Brain microvascular endothelial cell (primary cell): ENCODE data around the gene TUBGCP3.

Source experiments
- DNase-seq: peaks from one replicate; pipeline ENCODE4 v3.0.0-alpha.2; 2020
- H3K27ac ChIP-seq: fragments of 250-450 bp; sonication (Bioruptor Pico); 2 replicates; pipeline ENCODE4 v1.5.1; 2020; ENCODE audit warnings: mild to moderate bottlenecking, moderate library complexity
- H3K27me3 ChIP-seq: fragments of 250-450 bp; sonication (Bioruptor Pico); replicated peaks from 2 replicates; pipeline ENCODE4 v1.5.1; 2020; ENCODE audit warnings: mild to moderate bottlenecking
- H3K36me3 ChIP-seq: fragments of 250-450 bp; sonication (Bioruptor Pico); replicated peaks from 2 replicates; pipeline ENCODE4 v1.5.1; 2020; ENCODE audit warnings: mild to moderate bottlenecking
- H3K4me3 ChIP-seq: 2 replicates; pipeline ENCODE4 v1.5.1; 2011; ENCODE audit warnings: low read depth, mild to moderate bottlenecking, control low read depth, low read length, moderate library complexity
- CTCF ChIP-seq: IDR thresholded peaks from 2 replicates; pipeline ENCODE4 v1.5.1; 2011; ENCODE audit warnings: low read depth, mild to moderate bottlenecking, moderate library complexity, low read length, control low read depth, inconsistent platforms; ENCODE audit errors: missing control alignments
- in situ Hi-C: cut with HindIII; loops from 2 replicates; pipeline ENCODE4 v1.10.0; 2017; ENCODE audit warnings: low sequenced_read_pairs, low pct_ligation_motif_present

Gene TUBGCP3

GRCh38 chr13:112529216-112529615 lies 58.7 kb downstream of the TUBGCP3 start:
- TF ChIP-seq CTCF, result no peak
- in situ Hi-C loops, result no loop called here
- H3K27me3 ChIP-seq, result no peaks in the 10 kb centered on the region
- no peaks in the 10 kb centered on the region for H3K36me3 ChIP-seq
- DNase-seq, result no peak
- H3K27ac ChIP-seq, result no peak overlapping the region
- H3K4me3 ChIP-seq, result no peak overlapping the region

- H3K4me3 ChIP-seq, result no peak overlapping the region
- no peaks in the 10 kb centered on the region for H3K27me3 ChIP-seq
- DNase-seq, result no peak
- in situ Hi-C loops, result no loop called here
- TF ChIP-seq CTCF, result no peak
- no peak overlapping the region for H3K27ac ChIP-seq
- H3K36me3 ChIP-seq, result no peaks in the 10 kb centered on the region
Observed at GRCh38 chr13:112526146-112526853, 61.7 kb downstream of the TUBGCP3 start.

- no peak for DNase-seq
- in situ Hi-C loops, result no loop called here
- H3K27me3 ChIP-seq, result no peaks in the 10 kb centered on the region
- no peaks in the 10 kb centered on the region for H3K36me3 ChIP-seq
- no peak overlapping the region for H3K27ac ChIP-seq
- TF ChIP-seq CTCF, result no peak
- H3K4me3 ChIP-seq, result no peak overlapping the region
Observed at GRCh38 chr13:112525356-112525945, 62.5 kb downstream of the TUBGCP3 start.

GRCh38 chr13:112522578-112522977 lies 65.4 kb downstream of the TUBGCP3 start:
- Histone ChIP-seq H3K27ac (no peak overlapping the region), H3K36me3 (peaks cover 4% of the 10 kb centered on the region), H3K27me3 (no peaks in the 10 kb centered on the region), H3K4me3 (no peak overlapping the region)
- in situ Hi-C loops, result no loop called here
- no peak for DNase-seq
- no peak for TF ChIP-seq CTCF

- Histone ChIP-seq H3K27ac (no peak overlapping the region), H3K36me3 (peaks cover 4% of the 10 kb centered on the region), H3K4me3 (no peak overlapping the region), H3K27me3 (no peaks in the 10 kb centered on the region)
- no peak for TF ChIP-seq CTCF
- DNase-seq, result no peak
- in situ Hi-C loops, result no loop called here
Observed at GRCh38 chr13:112521073-112521685, 66.8 kb downstream of the TUBGCP3 start.
